ENCODE results near the gene ZNF740.

Gene ZNF740

GRCh38 chr12:53214687-53215455 is 34.3 kb downstream of the ZNF740 start:
- H3K4me2 ChIP-seq (ENCODE audit: low read depth, low read length, poor library complexity, severe bottlenecking): no peak overlapping the region

GRCh38 chr12:53215497-53215896 is 35.0 kb downstream of the ZNF740 start:
- Histone ChIP-seq H3K9me3 (ENCODE audit: insufficient read depth, low read depth, low read length) (no peaks in the 10 kb centered on the region), H3K27me3 (ENCODE audit: insufficient read depth, low read length, poor library complexity, severe bottlenecking) (no peaks in the 10 kb centered on the region), H3K79me2 (ENCODE audit: insufficient read depth, low read length) (no peaks in the 10 kb centered on the region), H4K20me1 (ENCODE audit: insufficient read depth, low read length, poor library complexity, severe bottlenecking) (no peaks in the 10 kb centered on the region), H3F3A (ENCODE audit: low read depth) (0 out of 2 replicates have a peak, but pooled peaks cover 2% of the 10 kb centered on the region), H2AFZ (ENCODE audit: low read length) (no peak overlapping the region), H3K4me3 (ENCODE audit: low read length, poor library complexity, severe bottlenecking) (no peak overlapping the region), H3K4me2 (ENCODE audit: low read depth, low read length, poor library complexity, severe bottlenecking) (no peak overlapping the region), H3K4me1 (ENCODE audit: insufficient read depth, low read length, poor library complexity, severe bottlenecking) (peaks cover 17% of the 10 kb centered on the region), H3K9ac (ENCODE audit: low read depth, low read length, poor library complexity, severe bottlenecking) (no peak overlapping the region), H3K36me3 (ENCODE audit: insufficient read depth, low read length) (no peaks in the 10 kb centered on the region), H3K9me2 (replicated peaks; ENCODE audit: low read depth, low read length) (no peaks in the 10 kb centered on the region)
- TF ChIP-seq EZH2phosphoT487 (IDR thresholded peaks at IDR 0.05; ENCODE audit: borderline replicate concordance) (no peak), CTCF (conservative IDR thresholded peaks at IDR 0.05; ENCODE audit: low read length) (no peak)

More at GRCh38 chr12:53214687-53215455, 34.3 kb downstream of the ZNF740 start:
- H2AFZ ChIP-seq (ENCODE audit: low read length): no peak overlapping the region
- no peaks in the 10 kb centered on the region for H3K79me2 ChIP-seq (ENCODE audit: insufficient read depth, low read length)
- no peaks in the 10 kb centered on the region for H3K27me3 ChIP-seq (ENCODE audit: insufficient read depth, low read length, poor library complexity, severe bottlenecking)
- no peaks in the 10 kb centered on the region for H3K9me3 ChIP-seq (ENCODE audit: insufficient read depth, low read depth, low read length)
- H3K9ac ChIP-seq (ENCODE audit: low read depth, low read length, poor library complexity, severe bottlenecking): no peak overlapping the region
- no peaks in the 10 kb centered on the region for H4K20me1 ChIP-seq (ENCODE audit: insufficient read depth, low read length, poor library complexity, severe bottlenecking)
- TF ChIP-seq EZH2phosphoT487 (IDR thresholded peaks at IDR 0.05; ENCODE audit: borderline replicate concordance) (no peak), CTCF (conservative IDR thresholded peaks at IDR 0.05; ENCODE audit: low read length) (no peak)
- H3K4me1 ChIP-seq (ENCODE audit: insufficient read depth, low read length, poor library complexity, severe bottlenecking): peaks cover 18% of the 10 kb centered on the region
- no peak overlapping the region for H3K4me3 ChIP-seq (ENCODE audit: low read length, poor library complexity, severe bottlenecking)
- H3F3A ChIP-seq (ENCODE audit: low read depth): no peaks in the 10 kb centered on the region
- no peaks in the 10 kb centered on the region for H3K36me3 ChIP-seq (ENCODE audit: insufficient read depth, low read length)
- no peaks in the 10 kb centered on the region for H3K9me2 ChIP-seq (replicated peaks; ENCODE audit: low read depth, low read length)

- Histone ChIP-seq H3K4me3 (ENCODE audit: low read length, poor library complexity, severe bottlenecking) (no peak overlapping the region), H3K9ac (ENCODE audit: low read depth, low read length, poor library complexity, severe bottlenecking) (no peak overlapping the region), H3K36me3 (ENCODE audit: insufficient read depth, low read length) (no peaks in the 10 kb centered on the region), H3K9me2 (replicated peaks; ENCODE audit: low read depth, low read length) (no peaks in the 10 kb centered on the region), H3K4me2 (ENCODE audit: low read depth, low read length, poor library complexity, severe bottlenecking) (no peak overlapping the region), H4K20me1 (ENCODE audit: insufficient read depth, low read length, poor library complexity, severe bottlenecking) (no peaks in the 10 kb centered on the region), H3K79me2 (ENCODE audit: insufficient read depth, low read length) (no peaks in the 10 kb centered on the region), H3K4me1 (ENCODE audit: insufficient read depth, low read length, poor library complexity, severe bottlenecking) (peaks cover 28% of the 10 kb centered on the region), H2AFZ (ENCODE audit: low read length) (no peak overlapping the region), H3K27me3 (ENCODE audit: insufficient read depth, low read length, poor library complexity, severe bottlenecking) (no peaks in the 10 kb centered on the region), H3F3A (ENCODE audit: low read depth) (peaks cover 15% of the 10 kb centered on the region), H3K9me3 (ENCODE audit: insufficient read depth, low read depth, low read length) (no peaks in the 10 kb centered on the region)
- TF ChIP-seq EZH2phosphoT487 (IDR thresholded peaks at IDR 0.05; ENCODE audit: borderline replicate concordance) (no peak), CTCF (conservative IDR thresholded peaks at IDR 0.05; ENCODE audit: low read length) (no peak)
Measured at GRCh38 chr12:53217051-53217930, 36.8 kb downstream of the ZNF740 start.
